Smooth muscle cell (in vitro differentiated cells): ENCODE measurements around the gene APOBEC2. TPM values are rescaled to one million over a fixed set of nuclear protein-coding genes. Genes with fewer than 3 reads are reported as not detected.

Experiments used
- DNase-seq: peaks from one replicate; lab custom pipeline; 2025; ENCODE audit not compliant: unreplicated experiment; lab: John Stamatoyannopoulos, UW
- H2AFZ ChIP-seq: fragments of 200-600 bp; sonication (generic); 2 replicates; pipeline ENCODE4 v1.6.0; 2016; ENCODE audit warnings: antibody characterized with exemption, low read depth, mild to moderate bottlenecking
- H3F3A ChIP-seq: fragments of 200-600 bp; sonication (generic); 2 replicates; pipeline ENCODE4 v1.6.0; 2017; ENCODE audit warnings: antibody characterized with exemption, low read depth
- H3K27ac ChIP-seq: fragments of 200-600 bp; sonication (generic); 2 replicates; pipeline ENCODE4 v1.5.1; 2016; ENCODE audit warnings: low read depth, mild to moderate bottlenecking
- H3K27me3 ChIP-seq: fragments of 200-600 bp; sonication (generic); 2 replicates; pipeline ENCODE4 v1.6.1; 2016; ENCODE audit warnings: low read depth, mild to moderate bottlenecking
- H3K36me3 ChIP-seq: fragments of 200-600 bp; sonication (generic); 2 replicates; pipeline ENCODE4 v1.5.1; 2016; ENCODE audit warnings: low read depth
- H3K4me1 ChIP-seq: fragments of 200-600 bp; sonication (generic); 2 replicates; pipeline ENCODE4 v1.5.1; 2016; ENCODE audit warnings: low read depth
- H3K4me2 ChIP-seq: fragments of 200-600 bp; sonication (generic); 2 replicates; pipeline ENCODE4 v1.6.0; 2016; ENCODE audit warnings: mild to moderate bottlenecking
- H3K4me3 ChIP-seq: fragments of 200-600 bp; sonication (generic); 2 replicates; pipeline ENCODE4 v1.5.1; 2016; ENCODE audit warnings: mild to moderate bottlenecking
- H3K79me2 ChIP-seq: fragments of 200-600 bp; sonication (generic); 2 replicates; pipeline ENCODE4 v1.6.0; 2016; ENCODE audit warnings: low read depth, mild to moderate bottlenecking
- H3K9ac ChIP-seq: fragments of 200-600 bp; sonication (generic); 2 replicates; pipeline ENCODE4 v1.6.0; 2016; ENCODE audit warnings: low read depth
- H3K9me3 ChIP-seq: fragments of 200-600 bp; sonication (generic); replicated peaks from 2 replicates; pipeline ENCODE4 v1.5.1; 2016; ENCODE audit warnings: low read depth
- H4K20me1 ChIP-seq: fragments of 200-600 bp; sonication (generic); 2 replicates; pipeline ENCODE4 v1.6.0; 2016; ENCODE audit warnings: low read depth
- WGBS: methylation state at CpG from one replicate; pipeline ENCODE4 v1.1.7; 2016; ENCODE audit warnings: low lambda C conversion rate; 5-methylcytosine and 5-hydroxymethylcytosine counted together
- polyA plus RNA-seq: library from polyadenylated mRNA; unstranded; fragments of >200 nt; fragmentation: Nextera tagmentation; extraction: Ambion mirVana; gene quantifications from 2 replicates; pipeline ENCODE4 v1.2.1, GENCODE V29; 2016
- total RNA-seq: library from RNA; depleted of rRNA; stranded (reverse); fragments of >200 nt; gene quantifications from 2 replicates; pipeline ENCODE4 v1.2.3, GENCODE V29; 2014
- TF ChIP-seq, protein P1 (sequence below): fragments of 200-600 bp; sonication (generic); IDR thresholded peaks from 2 replicates; pipeline ENCODE4 v1.5.1; 2017; ENCODE audit warnings: borderline replicate concordance, mild to moderate bottlenecking, antibody characterized with exemption; ENCODE audit not compliant: insufficient read depth, poor library complexity, severe bottlenecking

The APOBEC2 gene
- total and polyA plus RNA-seq, 2 experiments from 2014 or later = 1.2 TPM; not detected in 1

GRCh38 chr6:41017663-41018062, 35.3 kb upstream of the APOBEC2 start:
- Histone ChIP-seq H3F3A (peaks cover 5% of the 10 kb centered on the region), H3K27ac (no peak overlapping the region), H3K4me2 (no peak overlapping the region), H3K9ac (no peak overlapping the region), H3K4me1 (no peaks in the 10 kb centered on the region), H3K9me3 (no peaks in the 10 kb centered on the region), H3K4me3 (no peak overlapping the region), H3K27me3 (no peaks in the 10 kb centered on the region), H3K36me3 (no peaks in the 10 kb centered on the region), H3K79me2 (no peaks in the 10 kb centered on the region), H2AFZ (no peak overlapping the region), H4K20me1 (no peaks in the 10 kb centered on the region)
- TF ChIP-seq, protein P1, sequence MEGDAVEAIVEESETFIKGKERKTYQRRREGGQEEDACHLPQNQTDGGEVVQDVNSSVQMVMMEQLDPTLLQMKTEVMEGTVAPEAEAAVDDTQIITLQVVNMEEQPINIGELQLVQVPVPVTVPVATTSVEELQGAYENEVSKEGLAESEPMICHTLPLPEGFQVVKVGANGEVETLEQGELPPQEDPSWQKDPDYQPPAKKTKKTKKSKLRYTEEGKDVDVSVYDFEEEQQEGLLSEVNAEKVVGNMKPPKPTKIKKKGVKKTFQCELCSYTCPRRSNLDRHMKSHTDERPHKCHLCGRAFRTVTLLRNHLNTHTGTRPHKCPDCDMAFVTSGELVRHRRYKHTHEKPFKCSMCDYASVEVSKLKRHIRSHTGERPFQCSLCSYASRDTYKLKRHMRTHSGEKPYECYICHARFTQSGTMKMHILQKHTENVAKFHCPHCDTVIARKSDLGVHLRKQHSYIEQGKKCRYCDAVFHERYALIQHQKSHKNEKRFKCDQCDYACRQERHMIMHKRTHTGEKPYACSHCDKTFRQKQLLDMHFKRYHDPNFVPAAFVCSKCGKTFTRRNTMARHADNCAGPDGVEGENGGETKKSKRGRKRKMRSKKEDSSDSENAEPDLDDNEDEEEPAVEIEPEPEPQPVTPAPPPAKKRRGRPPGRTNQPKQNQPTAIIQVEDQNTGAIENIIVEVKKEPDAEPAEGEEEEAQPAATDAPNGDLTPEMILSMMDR = no peak
- no peak for DNase-seq
- WGBS = 100% methylated on average over 1 of the region's 1 CpG

DNA sequence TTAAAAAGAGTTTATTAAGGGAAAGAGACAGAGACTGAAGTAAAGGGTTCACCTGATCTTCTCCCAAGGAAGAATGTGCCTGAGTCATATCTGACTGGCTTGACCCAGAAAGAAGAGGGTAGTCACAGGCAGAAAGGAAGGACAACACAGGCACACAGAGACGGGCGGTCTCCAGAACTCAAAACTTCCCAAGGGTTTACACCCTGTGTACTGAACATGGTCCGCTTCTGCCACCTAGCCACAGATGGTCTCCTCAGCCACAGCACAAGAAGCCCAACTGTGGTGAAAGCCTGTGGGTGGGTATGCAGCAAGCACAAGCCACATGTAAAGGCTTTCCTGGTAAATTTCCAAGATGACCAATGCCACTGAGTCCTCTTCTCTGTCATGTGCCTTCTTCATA, 31.2 kb upstream of the APOBEC2 start:
- Histone ChIP-seq H3K36me3 (no peaks in the 10 kb centered on the region), H4K20me1 (no peaks in the 10 kb centered on the region), H3K27ac (peak overlapping the region; percentile 42), H2AFZ (no peak overlapping the region), H3K9me3 (no peaks in the 10 kb centered on the region), H3K4me2 (peak overlapping the region; percentile 14), H3K79me2 (no peaks in the 10 kb centered on the region), H3K4me1 (peaks cover 4% of the 10 kb centered on the region), H3F3A (peaks cover 5% of the 10 kb centered on the region), H3K27me3 (no peaks in the 10 kb centered on the region), H3K9ac (no peak overlapping the region), H3K4me3 (no peak overlapping the region)
- TF ChIP-seq, protein P1 = peak; percentile 24
- WGBS = 57% methylated on average over 3 of the region's 3 CpGs
- no peak for DNase-seq

DNA sequence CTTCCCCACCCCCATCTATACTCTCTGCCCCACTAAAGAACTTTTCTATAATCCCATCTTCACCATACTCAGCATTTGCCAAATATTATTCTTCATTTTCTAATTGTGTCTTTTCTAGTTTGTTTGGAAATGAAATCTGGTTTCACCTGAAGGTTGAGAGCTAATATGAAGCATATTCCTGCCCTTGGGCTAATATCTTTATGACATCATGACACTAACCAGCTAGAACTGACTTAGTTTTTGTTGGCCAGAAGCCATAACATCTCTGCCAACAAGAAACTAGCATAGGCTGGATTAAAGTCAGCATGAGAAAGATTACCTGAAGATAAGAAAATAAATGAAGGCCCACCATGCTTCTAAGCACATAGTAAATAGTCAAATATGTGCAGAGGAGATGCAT, 30.7 kb upstream of the APOBEC2 start:
- Histone ChIP-seq H3K4me1 (peaks cover 9% of the 10 kb centered on the region), H3F3A (peaks cover 5% of the 10 kb centered on the region), H3K4me3 (no peak overlapping the region), H3K9ac (no peak overlapping the region), H3K4me2 (peak overlapping the region; percentile 14), H2AFZ (no peak overlapping the region), H3K9me3 (no peaks in the 10 kb centered on the region), H4K20me1 (no peaks in the 10 kb centered on the region), H3K27me3 (no peaks in the 10 kb centered on the region), H3K79me2 (no peaks in the 10 kb centered on the region), H3K36me3 (no peaks in the 10 kb centered on the region), H3K27ac (peak overlapping the region; percentile 42)
- DNase-seq = no peak
- TF ChIP-seq, protein P1 = no peak

- Histone ChIP-seq H3K9ac (no peak overlapping the region), H3K4me1 (peaks cover 12% of the 10 kb centered on the region), H2AFZ (no peak overlapping the region), H4K20me1 (no peaks in the 10 kb centered on the region), H3F3A (peaks cover 5% of the 10 kb centered on the region), H3K79me2 (no peaks in the 10 kb centered on the region), H3K9me3 (no peaks in the 10 kb centered on the region), H3K27ac (no peak overlapping the region), H3K4me2 (no peak overlapping the region), H3K27me3 (no peaks in the 10 kb centered on the region), H3K4me3 (no peak overlapping the region), H3K36me3 (no peaks in the 10 kb centered on the region)
- WGBS = 97% methylated on average over 3 of the region's 3 CpGs
- DNase-seq = no peak
- TF ChIP-seq, protein P1 = no peak
Measured at GRCh38 chr6:41023114-41023513, 29.9 kb upstream of the APOBEC2 start.
